Hematopoietic multipotent progenitor cell treated with erythropoietin and hydrocortisone succinate and interleukin-3 and kit ligand, for 4 days (in vitro differentiated cells): Measurements from ENCODE around the gene USB1.

ENCODE experiments used
- DNase-seq: peaks from one replicate; pipeline ENCODE4 v3.0.0-alpha.2; 2015

USB1 gene, protein sequence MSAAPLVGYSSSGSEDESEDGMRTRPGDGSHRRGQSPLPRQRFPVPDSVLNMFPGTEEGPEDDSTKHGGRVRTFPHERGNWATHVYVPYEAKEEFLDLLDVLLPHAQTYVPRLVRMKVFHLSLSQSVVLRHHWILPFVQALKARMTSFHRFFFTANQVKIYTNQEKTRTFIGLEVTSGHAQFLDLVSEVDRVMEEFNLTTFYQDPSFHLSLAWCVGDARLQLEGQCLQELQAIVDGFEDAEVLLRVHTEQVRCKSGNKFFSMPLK

DNA sequence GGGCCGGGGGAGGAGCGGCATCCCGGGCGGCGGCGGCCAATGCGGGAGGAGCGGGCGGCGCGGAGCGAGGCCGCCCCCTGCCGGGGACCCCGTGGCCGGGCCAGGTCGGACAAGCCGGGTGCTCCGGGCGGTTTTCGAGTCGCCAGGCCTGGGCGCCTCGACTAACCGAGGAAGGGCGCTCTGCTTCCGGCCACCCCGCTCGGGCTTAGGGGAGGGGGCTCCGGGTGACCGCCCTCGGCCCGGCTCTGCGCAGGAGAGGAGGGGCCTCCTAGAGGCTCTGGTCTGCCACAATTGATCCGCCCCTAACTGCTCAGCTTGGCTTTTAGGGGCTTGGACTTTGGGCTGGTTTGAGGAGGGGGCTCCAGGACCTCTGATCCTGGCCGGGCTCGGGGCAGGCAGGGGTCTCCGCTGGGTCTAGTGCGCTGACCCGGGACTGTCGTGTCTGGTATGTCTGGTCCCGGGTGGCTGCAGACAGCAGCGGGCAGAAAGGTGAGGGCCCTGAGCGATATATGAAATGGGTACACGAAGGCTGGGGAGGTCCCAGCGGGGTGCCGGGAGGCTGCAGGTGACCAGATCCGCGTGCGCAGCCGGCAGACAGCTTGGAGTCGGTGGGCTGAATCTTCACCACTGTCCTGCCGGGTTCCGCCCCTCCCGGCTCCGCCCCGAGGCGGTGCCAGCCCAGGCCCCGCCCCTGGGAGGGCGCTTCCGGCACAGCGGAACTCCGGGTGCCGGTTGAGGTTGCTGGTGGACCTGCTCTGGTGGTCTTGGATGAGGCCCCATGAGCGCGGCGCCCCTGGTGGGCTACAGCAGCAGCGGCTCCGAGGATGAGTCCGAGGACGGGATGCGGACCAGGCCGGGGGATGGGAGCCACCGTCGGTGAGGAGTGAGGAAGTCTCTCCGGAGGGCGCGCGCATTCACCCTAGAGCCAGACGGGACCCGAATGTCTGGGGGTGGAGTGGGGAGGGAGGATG is at the start of gene USB1:
TSS of gene USB1 (plus strand) at position 702 of the 971 bp plus-strand sequence. CDS start at position 779, 77 bp downstream.
- peak; percentile 92 for DNase-seq

DNA sequence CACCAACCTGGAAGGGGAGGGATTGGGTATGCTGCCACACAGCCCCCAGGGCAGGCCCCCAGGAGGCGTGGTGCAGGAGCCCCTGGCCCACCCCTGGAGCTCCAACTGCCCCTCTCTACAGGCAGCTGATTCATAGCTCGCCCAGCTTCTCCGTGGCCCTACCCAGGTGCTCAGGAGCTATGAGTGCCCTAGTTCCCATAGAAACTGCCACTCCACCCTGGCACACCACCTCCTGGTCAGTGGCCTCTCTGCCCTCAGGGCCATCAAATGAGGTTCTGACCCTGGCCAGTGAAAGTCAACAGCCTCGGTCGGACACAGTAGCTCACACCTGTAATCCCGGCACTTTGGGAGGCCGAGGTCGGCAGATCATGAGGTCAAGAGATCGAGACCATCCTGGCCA is 48.3 kb upstream of the USB1 start:
- no peak for DNase-seq

DNA sequence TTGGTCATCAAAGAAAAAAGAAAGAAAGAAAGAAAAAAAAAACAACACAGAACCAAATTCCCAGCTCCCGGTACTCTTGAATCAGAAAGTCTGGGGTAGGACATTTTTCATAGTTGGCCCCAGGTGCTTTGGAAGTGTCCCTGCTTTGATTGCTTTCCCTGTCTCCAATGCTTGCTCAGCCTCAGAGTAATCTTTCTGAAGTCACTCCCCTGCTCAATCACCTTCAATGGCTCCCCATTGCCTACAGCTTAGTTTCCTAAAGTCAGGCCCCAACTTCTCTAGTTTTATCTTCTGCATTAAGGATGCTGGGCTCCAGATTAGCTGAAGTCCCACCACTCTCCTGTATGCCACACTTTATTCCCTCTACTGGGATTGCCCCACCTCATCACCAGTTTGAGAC is 47.4 kb upstream of the USB1 start:
- no peak for DNase-seq

DNA sequence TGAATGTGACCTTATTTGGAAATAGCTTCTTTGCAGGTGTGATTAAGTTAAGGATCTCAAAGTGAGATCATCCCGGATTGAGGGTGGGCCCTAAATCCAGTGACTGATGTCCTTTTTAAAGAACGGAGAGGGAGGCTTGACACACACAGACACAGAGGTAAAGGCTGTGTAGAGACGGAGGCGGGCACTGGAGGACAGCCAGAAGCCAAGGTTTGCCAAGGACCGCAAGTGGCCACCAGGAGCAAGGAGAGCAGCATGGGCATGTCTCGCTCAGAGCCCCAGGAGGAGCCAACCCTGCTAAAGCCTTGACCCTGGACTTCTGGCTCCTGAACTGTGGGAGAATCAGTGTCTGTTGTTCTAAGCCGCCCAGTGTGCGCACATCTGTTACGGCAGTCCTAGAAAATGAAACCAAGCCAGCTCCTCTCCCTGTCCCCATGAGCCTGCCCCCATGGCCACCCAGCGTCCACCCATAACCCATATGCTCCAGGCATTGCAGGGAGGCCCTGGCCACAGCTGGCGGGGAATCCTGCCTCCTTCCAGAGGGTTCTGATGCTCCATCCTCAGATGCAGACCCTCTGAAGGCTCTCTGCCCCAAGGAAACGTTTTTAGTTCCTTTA is 45.5 kb upstream of the USB1 start:
- DNase-seq = no peak

DNA sequence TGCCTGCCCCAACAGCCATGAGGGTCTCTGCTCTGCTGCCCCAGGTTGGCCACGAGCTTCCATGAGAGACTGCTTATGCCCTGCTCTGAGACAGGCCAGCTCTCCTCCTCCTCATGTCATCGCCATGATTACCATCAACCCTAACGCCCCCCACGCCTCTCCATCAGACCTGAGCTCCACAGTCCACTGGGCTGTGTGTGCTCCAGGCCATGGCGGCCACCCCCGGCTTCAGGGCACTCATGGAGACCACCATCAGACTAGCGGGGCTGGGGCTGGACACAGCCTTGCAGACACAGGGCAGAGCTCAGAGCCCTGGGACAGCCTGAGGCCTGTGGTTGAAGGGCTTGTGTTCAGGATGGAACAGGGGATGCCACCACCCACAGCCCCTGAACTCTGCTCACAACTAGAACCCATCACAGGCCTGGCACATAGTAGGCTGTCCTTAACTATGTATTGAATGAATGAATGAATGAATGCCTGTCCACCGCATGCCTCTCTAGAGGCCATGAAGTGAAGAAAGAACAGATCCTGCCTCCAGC is 44.9 kb upstream of the USB1 start:
- no peak for DNase-seq

DNA sequence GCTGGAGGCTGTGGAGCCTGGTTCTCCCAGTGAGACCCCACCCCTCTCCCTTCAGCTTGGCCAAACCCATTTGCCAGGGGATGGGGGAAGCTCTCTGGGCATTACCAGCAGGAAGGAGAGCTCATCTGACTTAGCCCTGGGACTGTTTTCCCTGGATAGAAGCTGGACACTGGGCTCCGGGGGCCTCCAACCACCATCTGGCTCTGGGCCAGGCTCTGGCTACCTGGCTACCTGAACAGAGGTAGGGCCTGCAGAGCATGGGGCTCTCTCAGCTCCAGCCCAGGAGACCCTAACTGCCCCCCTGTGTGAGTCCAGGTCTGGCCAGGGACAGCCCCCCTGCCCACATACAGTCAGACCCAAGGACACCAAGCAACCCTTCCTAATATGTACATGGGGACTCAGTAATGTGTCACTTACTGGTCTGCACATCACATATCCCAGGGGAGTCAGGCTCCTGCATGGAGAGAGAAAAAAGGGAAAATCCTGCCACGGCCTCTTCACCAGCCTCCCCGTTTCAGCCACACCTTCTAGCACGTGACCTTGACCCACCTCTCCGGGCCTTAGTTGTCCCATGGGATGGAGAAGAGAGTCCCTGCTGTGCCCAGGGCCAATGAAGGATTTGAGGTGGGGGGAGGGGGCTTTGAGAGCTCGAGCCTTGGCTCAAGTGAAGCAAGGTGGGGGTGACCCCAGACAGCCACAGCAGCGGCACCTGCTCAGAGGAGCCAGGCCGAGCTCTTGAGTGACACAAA is 44.1 kb upstream of the USB1 start:
- no peak for DNase-seq

DNA sequence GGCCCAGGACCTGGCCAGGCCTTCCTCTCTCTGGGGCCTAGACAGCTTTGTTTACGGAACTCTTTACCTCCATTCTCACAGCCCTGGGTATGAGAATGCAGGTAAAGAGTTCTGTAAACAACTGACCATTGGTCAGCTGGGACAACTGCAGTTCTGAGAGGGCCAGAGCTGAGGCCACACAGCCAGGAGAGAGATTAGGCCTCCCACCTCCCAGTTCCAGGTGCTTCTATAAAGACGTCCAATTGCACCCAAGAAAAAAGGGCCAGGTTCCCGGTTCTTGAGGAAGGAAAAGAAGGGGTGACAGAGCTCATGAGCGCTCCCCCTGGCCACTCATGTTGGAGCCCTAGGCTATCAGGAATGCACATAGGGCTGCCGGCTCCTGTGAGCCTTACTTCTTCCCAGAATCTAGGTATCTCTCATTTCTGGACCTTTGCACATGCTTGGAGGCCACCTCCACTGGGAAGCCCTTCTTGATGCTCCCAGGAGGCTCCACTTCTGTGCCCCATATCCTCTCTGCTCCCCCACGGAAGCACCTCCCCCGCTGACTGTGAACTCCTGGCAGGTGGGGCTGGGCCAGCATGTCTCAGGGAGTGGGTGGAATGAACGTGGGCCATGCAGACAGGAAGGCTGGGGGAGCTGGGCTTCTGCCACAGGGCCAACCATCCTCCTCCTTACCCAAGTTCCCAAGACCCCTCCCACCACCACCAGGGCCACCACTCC is 43.4 kb upstream of the USB1 start:
- DNase-seq = no peak

DNA sequence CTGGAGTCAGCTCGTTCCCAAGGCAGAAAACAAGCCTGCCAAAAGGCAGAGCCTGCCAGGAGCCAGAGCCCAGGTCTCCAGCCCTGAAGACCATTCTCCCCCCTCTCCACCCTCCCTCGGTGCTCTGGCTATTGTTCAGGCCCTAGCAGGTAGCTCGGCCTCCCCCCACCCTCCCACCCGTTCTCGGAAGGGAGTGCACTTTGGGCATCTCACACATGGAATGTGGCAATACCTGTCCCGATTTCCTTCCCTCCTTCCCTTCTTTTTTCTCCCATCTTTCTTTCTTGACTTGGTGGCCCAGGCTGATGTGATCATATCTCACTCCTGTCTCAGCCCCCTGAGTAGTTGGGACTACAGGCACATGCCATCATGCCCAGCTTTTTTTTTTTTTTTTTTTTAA is 42.7 kb upstream of the USB1 start:
- no peak for DNase-seq

DNA sequence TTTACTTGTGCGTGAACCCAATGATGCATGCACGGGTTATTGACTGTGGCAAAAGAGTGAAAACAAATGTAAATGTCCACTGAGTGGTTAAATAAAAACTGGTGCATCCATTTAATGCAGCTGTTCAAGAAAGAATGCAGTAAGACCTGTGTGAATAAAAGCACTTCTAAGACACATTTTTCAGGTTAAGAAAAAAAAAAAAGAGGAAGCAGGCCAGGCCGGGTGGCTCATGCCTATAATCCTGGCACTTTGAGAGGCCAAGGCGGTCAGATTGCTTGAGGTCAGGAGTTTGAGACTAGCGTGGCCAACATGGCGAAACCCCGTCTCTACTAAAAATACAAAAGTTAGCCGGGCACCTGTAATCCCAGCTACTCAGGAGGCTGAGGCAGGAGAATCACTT is 42.1 kb upstream of the USB1 start:
- DNase-seq = peak; percentile 22

DNA sequence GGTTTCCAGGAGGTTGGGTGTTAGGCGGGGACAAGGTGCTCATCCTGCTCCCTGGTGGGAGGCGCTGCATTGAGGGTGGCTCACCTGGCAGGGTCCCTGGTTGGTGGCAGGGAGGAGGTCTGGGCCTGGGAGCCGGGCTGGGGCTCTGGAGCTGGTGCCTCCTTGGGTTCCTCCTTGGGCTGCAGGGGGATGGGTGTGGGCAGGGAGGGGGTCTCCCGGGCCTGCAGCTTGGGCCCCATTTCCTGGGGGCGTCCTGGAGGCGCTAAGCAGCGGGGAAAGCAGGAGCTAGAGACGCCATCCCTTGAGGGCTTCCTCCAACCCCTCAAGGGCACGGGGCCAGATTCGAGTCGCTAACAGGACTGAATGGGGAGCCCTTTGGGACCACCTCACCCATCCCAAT is 41.4 kb upstream of the USB1 start:
- DNase-seq = no peak

DNA sequence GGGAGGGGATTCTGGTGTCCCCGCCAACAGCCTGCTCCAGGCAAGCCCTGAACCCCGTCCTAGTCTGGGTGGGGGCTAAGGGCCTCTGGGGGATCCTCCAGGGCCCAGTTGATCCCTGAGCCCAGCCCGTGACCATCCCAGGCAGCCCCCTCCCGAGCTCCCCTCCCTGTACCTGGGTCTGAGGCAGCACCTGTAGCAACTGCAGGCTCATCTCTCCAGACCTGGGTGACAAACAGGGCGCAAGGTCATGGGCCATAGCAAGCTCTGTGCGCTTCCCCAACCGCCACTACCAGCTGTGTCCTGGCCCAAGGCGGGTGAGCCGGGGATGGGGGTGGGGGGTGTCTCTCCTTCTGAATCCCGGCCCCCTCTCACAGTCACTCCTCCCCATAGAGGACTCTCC is 40.9 kb upstream of the USB1 start:
- no peak for DNase-seq

DNA sequence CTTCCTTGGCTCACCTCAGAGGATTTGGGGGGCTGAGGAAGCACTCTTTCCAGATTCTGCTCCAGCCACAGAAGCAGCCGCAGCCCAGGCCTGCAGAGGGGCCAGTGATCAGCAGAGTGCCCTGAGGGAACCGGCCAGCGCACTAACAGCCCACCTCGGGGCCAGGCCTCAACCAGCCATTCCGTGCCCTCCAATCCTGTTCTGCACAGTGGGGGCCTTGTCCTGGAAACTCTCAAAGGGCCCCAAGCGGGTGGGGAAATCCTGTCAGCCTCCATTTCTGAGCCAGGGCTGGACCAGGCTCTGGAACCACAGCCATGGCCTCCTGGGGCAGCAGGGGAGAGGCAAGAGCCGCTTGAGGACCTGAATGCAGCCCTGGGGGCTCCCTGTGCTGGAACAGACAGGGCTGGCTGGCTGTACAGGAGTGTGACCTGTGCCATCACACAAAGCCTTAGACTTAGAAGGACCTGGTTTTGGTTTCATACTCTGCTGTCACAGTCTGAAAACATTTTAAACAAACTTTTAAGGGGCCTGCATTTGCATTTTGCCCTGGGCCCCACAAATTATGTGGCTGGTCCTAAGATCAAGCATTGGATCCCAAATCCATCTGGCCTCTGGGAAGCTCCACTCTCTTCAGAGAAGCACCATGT is 40.3 kb upstream of the USB1 start:
- no peak for DNase-seq

DNA sequence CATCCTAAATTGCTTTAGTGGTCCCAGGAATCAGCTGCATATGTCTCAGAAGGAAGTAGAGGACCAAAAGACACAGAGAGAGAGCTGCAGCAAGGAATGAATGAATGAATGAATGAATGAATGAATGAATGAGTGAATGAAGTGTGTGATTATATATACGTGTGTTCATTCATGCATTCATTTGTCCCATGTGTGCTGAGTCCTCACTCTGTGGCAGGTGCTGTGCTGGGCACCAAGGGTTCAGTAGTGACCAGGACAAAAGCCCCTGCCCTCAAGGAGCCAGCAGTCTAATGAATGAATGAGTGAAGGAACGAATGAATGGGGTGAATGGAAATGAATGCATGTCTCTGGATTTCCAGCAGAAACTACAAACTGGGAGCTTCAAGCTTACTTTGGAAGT is 39.7 kb upstream of the USB1 start:
- no peak for DNase-seq

DNA sequence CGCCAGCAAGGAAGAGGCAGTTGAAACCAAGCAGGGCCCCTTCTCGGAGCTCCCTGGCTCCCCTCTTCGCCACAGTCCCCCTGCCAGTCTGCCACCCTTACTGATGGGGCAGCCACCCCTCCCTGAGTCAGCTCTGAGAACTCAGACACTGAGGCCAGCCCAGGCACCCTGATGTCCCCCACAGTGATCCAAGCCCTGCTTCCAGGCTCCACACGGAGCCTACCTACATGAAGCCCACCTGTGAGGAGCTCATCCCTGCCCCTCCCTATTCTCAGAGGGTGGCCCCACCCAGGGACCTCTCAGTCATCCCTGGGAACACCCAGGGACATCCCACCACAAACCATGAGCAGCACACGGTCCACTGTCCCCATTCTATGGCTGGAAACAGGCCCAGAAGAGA is 39.2 kb upstream of the USB1 start:
- DNase-seq = no peak

DNA sequence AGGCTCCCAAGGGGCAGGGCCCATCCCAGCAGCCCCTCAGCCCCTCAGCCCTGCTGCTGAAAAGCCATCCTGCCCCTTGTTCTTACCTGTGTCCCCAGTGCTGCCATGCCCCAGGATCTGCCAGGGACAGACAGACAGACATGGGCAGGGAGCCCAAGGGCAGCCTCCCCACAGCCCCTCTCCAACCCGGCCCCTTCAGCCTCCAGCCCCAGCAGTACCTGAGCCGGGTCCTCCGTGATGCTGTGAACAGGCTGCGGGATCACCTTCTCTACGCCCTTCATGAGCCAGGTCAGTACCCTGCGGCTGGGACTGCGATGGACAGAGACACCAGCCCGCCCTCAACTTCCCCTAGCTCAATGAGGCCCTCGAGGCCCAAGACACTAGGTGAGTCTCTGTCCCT is 38.5 kb upstream of the USB1 start:
- DNase-seq = no peak

DNA sequence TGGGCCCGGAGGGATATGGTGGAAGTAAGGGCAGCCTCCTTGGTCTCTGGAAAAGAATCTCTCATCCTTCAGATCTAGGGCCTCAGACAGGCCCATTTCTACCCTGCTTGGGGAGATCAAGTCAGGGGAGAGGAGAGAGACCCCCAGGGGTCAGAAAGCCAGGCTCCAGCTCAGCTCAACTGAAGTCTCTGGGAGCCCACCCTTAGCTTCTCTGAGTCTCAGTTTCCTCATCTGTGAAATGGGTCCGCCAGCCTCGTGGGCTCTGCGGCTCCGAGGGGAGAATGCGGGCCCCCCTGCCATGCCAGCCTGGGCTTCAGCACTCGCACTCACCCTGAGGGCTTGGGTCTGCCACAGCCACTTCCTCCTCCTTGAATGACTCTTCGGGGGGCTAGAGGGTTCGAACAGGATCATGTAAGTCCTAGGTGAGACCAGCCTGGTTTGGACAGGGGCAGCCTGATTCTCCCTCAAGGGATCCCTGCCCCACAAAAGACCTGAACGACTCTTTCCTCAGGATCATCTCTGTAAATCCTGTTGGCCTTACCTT is 37.0 kb upstream of the USB1 start:
- no peak for DNase-seq

DNA sequence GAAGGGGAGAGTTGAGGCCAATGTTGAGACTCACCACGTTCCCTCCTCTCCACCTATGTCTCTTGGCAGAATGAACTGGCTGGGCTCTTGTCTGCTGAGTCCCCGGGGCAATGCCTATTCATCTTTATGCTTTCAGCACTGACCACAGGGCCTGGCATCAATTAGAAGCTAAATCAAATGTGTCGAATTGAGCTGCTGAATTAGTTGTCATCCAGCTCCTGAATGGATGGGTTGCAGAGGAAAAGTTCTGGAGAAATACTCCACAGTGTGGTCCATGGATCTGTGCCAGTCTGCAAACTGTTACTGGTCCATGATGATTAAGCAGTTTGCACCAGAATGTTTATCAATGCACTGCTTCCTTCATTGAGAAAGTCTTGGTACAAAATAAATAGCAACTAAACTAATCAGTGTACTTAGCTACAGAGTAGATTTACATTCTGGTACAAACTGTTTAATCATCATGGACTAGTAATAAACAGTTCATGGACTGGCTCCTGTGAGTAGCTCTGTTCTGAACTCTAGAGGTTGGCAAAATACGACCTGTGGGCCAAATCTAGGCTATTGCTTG is 34.9 kb upstream of the USB1 start:
- peak; percentile 17 for DNase-seq

DNA sequence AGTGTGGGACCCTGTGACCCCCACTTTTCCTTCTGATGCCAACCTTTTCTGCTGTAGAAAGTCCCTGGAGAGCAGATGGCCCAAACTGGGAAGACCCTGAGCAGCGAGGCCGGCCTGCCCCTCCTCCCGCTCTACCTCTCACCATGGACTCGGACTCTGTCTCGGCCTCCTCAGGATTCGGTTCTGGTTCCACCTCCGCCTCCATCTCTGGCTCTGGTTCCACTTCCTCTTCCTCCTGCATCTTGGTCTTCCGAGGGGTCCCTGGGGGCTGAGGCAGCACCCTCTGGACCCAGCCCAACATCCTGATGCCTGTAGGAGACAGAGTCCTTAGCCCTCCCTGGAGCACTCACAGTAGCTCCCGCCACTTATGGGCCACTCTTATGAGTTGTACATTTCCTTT is 34.2 kb upstream of the USB1 start:
- DNase-seq = no peak

DNA sequence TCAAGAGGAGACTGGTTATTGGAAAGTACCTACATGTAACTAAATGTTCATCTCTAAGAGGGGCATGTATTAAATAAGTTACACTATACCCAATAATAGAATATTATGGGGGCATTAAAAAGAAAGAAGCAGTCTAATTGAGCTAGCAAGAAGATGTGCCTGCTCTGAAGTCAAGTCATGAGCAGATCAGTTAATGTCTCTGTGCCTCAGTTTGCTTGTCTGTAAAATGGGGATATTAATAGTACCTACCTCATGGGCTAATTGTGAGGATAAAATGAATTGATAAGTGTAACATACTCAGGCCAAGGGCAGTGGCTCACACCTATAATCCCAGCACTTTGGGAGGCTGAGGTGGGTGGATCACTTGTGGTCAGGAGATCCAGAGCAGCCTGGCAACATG is 33.3 kb upstream of the USB1 start:
- DNase-seq = no peak

DNA sequence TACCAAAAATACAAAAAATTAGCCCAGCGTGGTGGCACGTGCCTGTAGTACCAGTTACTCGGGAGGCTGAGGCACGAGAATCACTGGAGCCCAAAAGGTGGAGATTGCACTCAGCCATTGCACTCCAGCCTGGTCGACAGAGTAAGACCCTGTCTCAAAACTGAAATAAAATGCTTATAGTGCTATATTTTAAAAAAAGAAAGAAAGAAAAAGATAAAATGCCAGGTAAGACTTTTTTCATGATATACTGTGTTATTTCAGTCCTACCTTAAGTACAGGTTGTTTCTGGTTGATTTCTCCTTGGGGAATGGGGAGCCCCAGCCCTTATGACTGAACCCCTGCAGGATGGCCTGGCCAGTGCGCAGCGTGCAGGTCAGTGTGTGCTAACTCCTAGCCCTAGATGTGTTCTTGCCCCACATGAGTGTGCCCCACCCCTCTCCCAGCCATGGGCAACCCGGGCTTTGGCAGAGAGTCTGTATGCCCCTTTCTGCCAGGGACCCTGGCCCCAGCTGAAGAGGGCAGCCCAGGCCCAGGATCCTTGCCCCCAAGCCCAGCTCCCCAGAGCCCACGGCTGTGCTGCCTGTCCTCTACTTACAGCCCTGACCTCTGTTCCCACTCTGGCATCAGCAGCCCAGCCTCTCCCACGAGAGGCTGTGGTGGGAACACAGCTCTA is 31.6 kb upstream of the USB1 start:
- no peak for DNase-seq
